ENCODE data around the gene RNF126.

- TF ChIP-seq CTCF (conservative IDR thresholded peaks at IDR 0.05; ENCODE audit: low read depth, low read length) (no peak), SMC3 (IDR thresholded peaks at IDR 0.05; ENCODE audit: low read depth, low read length) (no peak), MXI1 (IDR thresholded peaks at IDR 0.05; ENCODE audit: borderline replicate concordance, low read depth, low read length) (no peak), POLR2A (IDR thresholded peaks at IDR 0.05; ENCODE audit: low read depth, low read length) (no peak; the same call in 1 of the 2 replicates), RFX5 (IDR thresholded peaks at IDR 0.05; ENCODE audit: low read depth, low read length) (no peak), CHD1 (IDR thresholded peaks at IDR 0.05; ENCODE audit: low read depth, low read length) (no peak), CEBPB (IDR thresholded peaks at IDR 0.05; ENCODE audit: low read depth, low read length) (no peak)
These were observed 1.4 kb downstream of the RNF126 start for GRCh38 chr19:661427-662196.
